Stimulated activated CD8-positive, alpha-beta memory T cell treated with anti-CD3 and anti-CD28 coated beads, Interleukin-2, amount 100 ng/mL, for 48 hours (primary cell): Measurements from ENCODE around the gene GSX2.

Experiments
- DNase-seq, 2 donors: peaks; one replicate each; pipeline ENCODE4 v3.0.0-alpha.2; 2020; ENCODE audit warnings: low read depth in 2 of 2

The GSX2 gene

GRCh38 chr4:54077812-54078211, 22.2 kb upstream of the GSX2 start:
- no peak for DNase-seq

DNA sequence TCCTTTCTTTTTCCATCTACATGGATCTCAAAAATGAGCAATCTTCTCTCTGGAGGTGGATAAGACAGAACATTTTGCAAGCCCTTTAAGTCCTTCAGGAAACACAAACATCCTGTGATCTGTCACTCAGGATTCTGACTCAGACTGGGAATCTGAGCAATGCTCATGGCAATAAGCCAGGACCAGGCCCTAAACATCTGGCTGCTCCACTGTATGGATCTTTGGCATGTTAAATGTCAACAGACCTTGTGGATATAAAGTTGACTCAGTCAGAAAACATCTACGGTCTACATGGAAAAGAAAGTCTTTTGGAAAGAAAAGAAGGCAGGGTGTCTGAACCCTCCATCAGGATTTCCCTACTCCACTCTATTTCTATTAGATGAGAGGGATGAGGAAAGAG, 17.8 kb upstream of the GSX2 start:
- no peak for DNase-seq

- DNase-seq = no peak
These were observed 14.7 kb upstream of the GSX2 start for GRCh38 chr4:54085284-54085683.

- DNase-seq = no peak
These were observed 10.1 kb upstream of the GSX2 start for GRCh38 chr4:54089875-54090274.

DNA sequence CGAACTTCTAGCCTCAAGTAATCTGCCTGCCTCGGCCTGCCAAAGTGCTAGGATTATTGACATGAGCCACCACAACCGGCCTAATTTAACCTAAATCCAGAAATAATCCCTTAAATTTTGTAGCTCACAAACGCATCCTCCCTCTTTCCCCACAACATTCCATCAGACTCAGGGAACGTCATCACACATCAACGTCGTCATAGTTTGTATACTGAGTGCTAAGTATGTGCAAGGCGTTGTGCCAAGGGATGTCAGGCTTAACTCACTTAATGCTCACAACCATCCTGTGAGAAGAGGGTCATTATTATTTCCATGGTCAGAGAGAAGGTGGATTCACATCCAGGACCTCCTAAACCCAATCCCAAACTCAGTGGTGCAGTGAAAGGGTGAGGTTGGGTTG, 9.6 kb upstream of the GSX2 start:
- DNase-seq = no peak

- no peak for DNase-seq
These were observed 8.9 kb upstream of the GSX2 start for GRCh38 chr4:54090804-54091623.

- peak; percentile 51 to 65 for DNase-seq
These were observed 8.1 kb upstream of the GSX2 start for GRCh38 chr4:54091637-54092404.

GRCh38 chr4:54092405-54093323, 7.3 kb upstream of the GSX2 start:
- DNase-seq = no peak

GRCh38 chr4:54093324-54094240, 6.4 kb upstream of the GSX2 start:
- DNase-seq = no peak

- no peak for DNase-seq
These were observed 5.5 kb upstream of the GSX2 start for GRCh38 chr4:54094451-54094850.

DNA sequence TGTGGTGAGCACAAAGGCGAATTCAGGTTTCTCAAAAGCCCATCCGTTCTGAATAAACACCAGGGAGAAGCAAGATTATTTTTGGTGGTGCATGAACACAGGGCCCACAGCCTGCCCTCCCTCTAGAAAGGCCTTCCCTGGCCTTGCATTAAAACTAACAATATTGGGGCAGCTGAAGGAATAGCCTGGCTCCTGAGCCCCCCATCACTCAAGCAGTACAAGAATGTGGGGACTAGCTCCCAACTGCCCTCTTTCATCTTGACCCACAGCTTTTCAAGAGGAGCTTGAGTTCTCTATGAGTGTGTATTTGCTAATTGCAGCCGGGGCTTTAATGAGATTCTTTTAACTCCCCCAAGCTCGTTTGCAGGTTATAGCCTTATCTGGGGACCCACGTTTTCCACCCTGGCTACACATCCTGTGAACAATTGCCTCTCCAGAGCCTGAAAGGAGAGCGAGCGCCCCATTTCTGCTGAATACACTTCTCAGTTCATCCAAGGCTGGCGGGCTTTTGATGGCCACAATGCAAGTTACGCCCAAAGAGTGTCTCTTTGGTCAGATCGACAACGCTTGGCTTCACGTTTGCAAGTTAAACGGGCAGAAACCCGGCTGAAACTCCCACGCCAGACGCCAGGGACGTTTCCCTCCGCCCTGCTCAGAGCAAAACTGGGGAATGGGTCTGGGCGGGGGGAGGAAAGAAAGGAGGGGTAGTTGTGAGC, 4.7 kb upstream of the GSX2 start:
- no peak for DNase-seq

- no peak for DNase-seq
These were observed 3.5 kb upstream of the GSX2 start for GRCh38 chr4:54096295-54096962.

DNA sequence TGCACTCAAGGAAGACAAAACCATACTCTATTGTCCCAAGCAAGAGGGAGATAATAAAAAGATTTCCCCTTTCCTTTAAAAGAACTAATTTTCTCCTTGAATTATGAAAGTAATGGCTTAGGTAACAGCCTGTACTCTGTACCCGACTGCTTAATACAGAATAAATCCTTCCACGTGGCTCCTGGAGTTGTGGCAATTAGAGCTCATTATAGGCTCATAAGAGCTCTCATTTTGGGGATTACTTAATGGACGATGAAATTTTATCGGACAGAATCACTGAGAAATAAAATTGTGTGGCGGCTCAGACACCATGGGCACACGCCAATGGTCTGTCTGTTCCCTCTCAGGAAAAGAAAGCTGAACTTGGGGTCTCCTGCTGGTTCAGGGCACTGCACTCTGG, 2.8 kb upstream of the GSX2 start:
- DNase-seq = no peak

DNA sequence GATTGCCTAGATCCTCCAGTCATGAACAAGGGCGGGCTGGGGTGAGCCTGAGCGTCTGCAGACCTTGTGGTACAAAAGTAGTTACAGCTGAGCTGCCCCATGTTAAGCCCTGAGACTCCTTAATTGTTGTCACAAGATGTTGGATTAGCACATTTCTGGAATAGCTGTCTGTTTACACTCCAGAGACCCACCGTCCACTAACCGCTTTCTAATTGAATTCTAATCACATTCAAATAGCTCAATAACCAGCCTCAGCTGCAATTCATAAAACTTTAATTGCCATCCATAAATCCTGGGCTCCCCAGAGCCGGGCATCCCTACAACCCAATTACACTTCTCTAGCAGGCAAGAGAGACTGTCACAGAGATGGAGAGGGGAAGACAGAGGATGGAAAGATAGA, 1.6 kb upstream of the GSX2 start:
- DNase-seq = no peak

DNA sequence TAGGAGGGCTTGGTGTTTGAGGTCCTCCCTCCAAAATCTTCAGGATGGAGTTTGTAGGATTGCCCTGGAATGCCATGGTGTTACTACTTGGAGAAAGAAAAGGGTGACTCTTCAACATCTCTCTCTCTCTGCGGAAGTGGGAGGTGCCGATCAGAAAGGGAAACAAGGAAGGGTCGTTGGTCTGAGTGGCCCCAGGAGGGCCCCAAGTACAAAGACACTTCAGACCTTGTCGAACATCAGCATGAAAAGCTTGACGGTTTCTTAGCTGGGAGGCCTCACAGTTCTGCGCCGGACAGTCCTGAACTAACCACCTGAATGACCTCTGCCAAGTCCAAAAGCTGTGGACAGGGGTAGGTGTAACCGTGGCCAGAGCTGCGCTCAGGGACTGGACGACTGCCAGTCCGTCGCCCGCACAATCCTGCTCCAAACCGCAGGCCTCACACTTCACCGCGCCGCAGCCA, 646 bp upstream of the GSX2 start:
- DNase-seq = no peak

DNA sequence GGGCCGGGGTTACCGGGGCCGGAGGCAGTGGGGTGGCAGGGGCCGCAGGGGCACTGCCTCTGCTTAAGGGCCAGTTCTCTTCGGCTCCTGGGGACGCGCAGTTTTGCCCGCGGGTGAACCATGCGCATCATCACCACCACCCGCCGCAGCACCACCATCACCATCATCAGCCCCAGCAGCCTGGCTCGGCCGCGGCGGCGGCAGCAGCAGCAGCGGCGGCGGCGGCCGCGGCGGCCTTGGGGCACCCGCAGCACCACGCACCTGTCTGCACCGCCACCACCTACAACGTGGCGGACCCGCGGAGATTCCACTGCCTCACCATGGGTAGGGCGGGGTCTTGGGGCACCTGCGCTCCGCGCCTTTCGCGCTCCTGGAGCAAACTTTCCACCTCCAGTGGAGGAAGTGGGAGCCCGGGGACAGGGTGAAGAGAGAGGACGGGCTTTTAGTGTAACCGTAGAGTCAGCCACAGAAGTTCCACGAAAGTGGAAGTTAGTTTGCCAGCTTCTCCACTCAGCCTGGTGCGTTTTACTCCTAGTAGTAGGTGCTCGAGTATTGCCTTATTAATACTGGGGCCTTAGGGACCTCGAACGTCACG, 729 bp downstream of the GSX2 start:
- DNase-seq = no peak

DNA sequence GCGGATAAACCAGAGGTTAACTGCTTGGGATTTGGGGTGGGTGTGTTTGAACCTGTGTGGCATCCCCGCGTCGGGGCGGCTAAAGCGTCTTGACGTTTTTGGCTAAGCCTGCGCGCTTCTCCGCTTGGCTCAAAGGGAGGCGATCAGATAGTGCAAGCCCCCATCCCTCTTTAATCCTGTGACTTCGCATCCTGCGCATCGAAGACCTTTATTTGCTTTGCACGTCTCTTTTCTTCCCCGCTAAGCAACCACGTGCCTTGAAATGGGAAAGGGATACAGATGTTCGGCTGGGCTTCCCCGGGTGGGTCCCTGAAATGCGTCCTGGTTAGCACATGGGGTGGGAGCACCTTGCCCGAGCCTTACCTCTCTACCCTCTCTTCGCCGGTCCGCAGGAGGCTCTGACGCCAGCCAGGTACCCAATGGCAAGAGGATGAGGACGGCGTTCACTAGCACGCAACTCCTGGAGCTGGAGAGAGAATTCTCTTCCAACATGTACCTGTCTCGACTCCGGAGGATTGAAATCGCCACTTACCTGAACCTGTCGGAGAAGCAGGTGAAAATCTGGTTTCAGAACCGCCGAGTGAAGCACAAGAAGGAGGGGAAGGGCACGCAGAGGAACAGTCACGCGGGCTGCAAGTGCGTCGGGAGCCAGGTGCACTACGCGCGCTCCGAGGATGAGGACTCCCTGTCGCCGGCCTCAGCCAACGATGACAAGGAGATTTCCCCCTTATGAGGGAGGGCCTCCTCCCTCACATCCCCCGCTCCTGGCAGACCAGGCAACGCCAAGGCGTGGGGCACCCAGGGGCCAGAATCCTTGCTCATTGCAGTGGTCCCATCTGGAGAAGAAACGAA, 1.5 kb downstream of the GSX2 start:
- DNase-seq = no peak

GRCh38 chr4:54102531-54103106, 2.7 kb downstream of the GSX2 start:
- no peak for DNase-seq
